HCT116 (cell line): ENCODE measurements around the gene TENM3. TPM values are rescaled to one million over a fixed set of nuclear protein-coding genes. Genes with fewer than 3 reads are reported as not detected.

Experiments
- ATAC-seq: fragments of 200-7000 bp; cut with Tn5 transposase; 2 replicates; pipeline ENCODE4 v1.9.1; 2020; ENCODE audit warnings: mild to moderate bottlenecking, moderate library complexity
- BruUV-seq: library from RNA; stranded (reverse); fragments of 400-500 nt; replicated peaks from 2 replicates; lab custom pipeline; 2021; lab: Mats Ljungman, UMichigan
- CTCF ChIA-PET: fragments of 300-600 bp; sonication (Branson Sonifier 250); formaldehyde crosslinking; loops from one replicate; lab custom pipeline; 2021; ENCODE audit warnings: antibody characterized with exemption; lab: Charles Lee
- POLR2A ChIA-PET: fragments of 300-600, 350-600 bp; sonication (Branson Sonifier 250); formaldehyde crosslinking; loops from one replicate; lab custom pipeline; 2021; ENCODE audit warnings: antibody characterized with exemption; lab: Charles Lee
- RAD21 ChIA-PET, 2 experiments: fragments of 300-600 bp; sonication (Branson Sonifier 250); formaldehyde crosslinking; loops; one replicate each; lab custom pipeline; 2023; ENCODE audit warnings: low total read pairs in 2 of 2; ENCODE audit not compliant: uncharacterized antibody in 2 of 2, unreplicated experiment in 2 of 2, low non-redundant PET in 1 of 2; lab: Charles Lee
- DNase-seq: peaks from one replicate; pipeline ENCODE4 v3.0.0-alpha.2; 2010; ENCODE audit warnings: low read depth, low spot score
- H2AFZ ChIP-seq: fragments of 200-600 bp; shearing (Covaris generic), sonication (generic); 2 replicates; pipeline ENCODE4 v1.6.1; 2017; ENCODE audit warnings: low read depth, mixed run types, mixed read lengths, antibody characterized with exemption, low read length; ENCODE audit not compliant: poor library complexity, severe bottlenecking
- H3K27ac ChIP-seq: 2 replicates; pipeline ENCODE4 v1.5.1; 2012; ENCODE audit warnings: low read depth, low read length
- H3K27me3 ChIP-seq: fragments of 200-600 bp; sonication (generic); 2 replicates; pipeline ENCODE4 v1.6.1; 2016; ENCODE audit warnings: mixed run types, low read length, mixed read lengths; ENCODE audit not compliant: insufficient read depth
- H3K36me3 ChIP-seq, 2 experiments: fragments of 200-500 bp in 1 of 2; fragments of 200-600 bp in 1 of 2; sonication (Bioruptor generic) in 1 of 2; sonication (generic) in 1 of 2; 2 replicates each; pipeline versions ENCODE4 v1.5.1 to v1.6.1; 2014 to 2016; ENCODE audit warnings: low read length in 2 of 2, inconsistent platforms in 1 of 2, mixed read lengths in 1 of 2, mixed run types in 1 of 2; ENCODE audit not compliant: insufficient read depth in 2 of 2, control insufficient read depth in 1 of 2
- H3K4me1 ChIP-seq, 2 experiments: fragments of 200-600 bp in 1 of 2; sonication (generic) in 1 of 2; 2 replicates each; pipeline versions ENCODE4 v1.5.1 to v1.6.1; 2012 to 2017; ENCODE audit warnings: low read length in 2 of 2, inconsistent platforms in 1 of 2, mild to moderate bottlenecking in 1 of 2, mixed read lengths in 1 of 2, mixed run types in 1 of 2, moderate library complexity in 1 of 2; ENCODE audit not compliant: insufficient read depth in 2 of 2, control insufficient read depth in 1 of 2
- H3K4me2 ChIP-seq: fragments of 200-600 bp; sonication (generic); 2 replicates; pipeline ENCODE4 v1.6.1; 2017; ENCODE audit warnings: mixed run types, low read length, mixed read lengths
- H3K4me3 ChIP-seq, 2 experiments: fragments of 200-600 bp in 1 of 2; sonication (generic) in 1 of 2; replicated peaks in 1 of 2; 2 replicates each; pipeline ENCODE4 v1.5.1; 2011 to 2016; ENCODE audit warnings: low read length in 2 of 2, control low read depth in 1 of 2, low read depth in 1 of 2, mild to moderate bottlenecking in 1 of 2, mixed read lengths in 1 of 2, mixed run types in 1 of 2
- H3K79me2 ChIP-seq: fragments of 200-600 bp; sonication (generic); 2 replicates; pipeline ENCODE4 v1.6.1; 2017; ENCODE audit warnings: mild to moderate bottlenecking, mixed run types, low read length, moderate library complexity, mixed read lengths; ENCODE audit not compliant: insufficient read depth
- H3K9ac ChIP-seq: fragments of 200-600 bp; sonication (generic); 2 replicates; pipeline ENCODE4 v1.6.1; 2016; ENCODE audit warnings: low read length, mixed read lengths
- H3K9me2 ChIP-seq: fragments of 200-600 bp; sonication (generic), shearing (Covaris generic); 2 replicates; pipeline ENCODE4 v1.6.1; 2017; ENCODE audit warnings: mixed run types, mild to moderate bottlenecking, moderate library complexity; ENCODE audit not compliant: insufficient read depth
- H3K9me3 ChIP-seq, 2 experiments: fragments of 200-500 bp in 1 of 2; fragments of 200-600 bp in 1 of 2; sonication (Bioruptor generic) in 1 of 2; sonication (generic) in 1 of 2; 2 replicates each; pipeline ENCODE4 v1.6.1; 2014 to 2017; ENCODE audit warnings: low read length in 2 of 2, mixed read lengths in 2 of 2, inconsistent platforms in 1 of 2, low read depth in 1 of 2, mild to moderate bottlenecking in 1 of 2, mixed run types in 1 of 2, moderate library complexity in 1 of 2; ENCODE audit not compliant: control insufficient read depth in 1 of 2, insufficient read depth in 1 of 2
- H4K20me1 ChIP-seq: fragments of 200-600 bp; sonication (generic), shearing (Covaris generic); 2 replicates; pipeline ENCODE4 v1.6.1; 2017; ENCODE audit warnings: mixed run types, mild to moderate bottlenecking, moderate library complexity; ENCODE audit not compliant: insufficient read depth
- CBX3 ChIP-seq: IDR thresholded peaks from 2 replicates; pipeline ENCODE4 v1.6.1; 2012; ENCODE audit warnings: low read depth
- CEBPB ChIP-seq: IDR thresholded peaks from 2 replicates; pipeline ENCODE4 v1.6.1; 2012; ENCODE audit warnings: low read depth
- ELF1 ChIP-seq: IDR thresholded peaks from 2 replicates; pipeline ENCODE4 v1.6.1; 2012; ENCODE audit warnings: low read depth, borderline replicate concordance
- EZH2 ChIP-seq: fragments of 200-600 bp; sonication (generic); IDR thresholded peaks from 2 replicates; pipeline ENCODE4 v1.6.1; 2017; ENCODE audit warnings: antibody characterized with exemption, mixed run types
- JUND ChIP-seq: IDR thresholded peaks from 2 replicates; pipeline ENCODE4 v1.6.1; 2012
- MAX ChIP-seq: IDR thresholded peaks from 2 replicates; pipeline ENCODE4 v1.6.1; 2012
- POLR2A ChIP-seq: IDR thresholded peaks from 2 replicates; pipeline ENCODE4 v1.7.0; 2011; ENCODE audit warnings: borderline replicate concordance; ENCODE audit not compliant: insufficient read depth, insufficient read length; ENCODE audit errors: extremely low read depth
- RAD21 ChIP-seq: IDR thresholded peaks from 2 replicates; pipeline ENCODE4 v1.6.1; 2012; ENCODE audit warnings: low read depth, mild to moderate bottlenecking
- SP1 ChIP-seq: IDR thresholded peaks from 2 replicates; pipeline ENCODE4 v1.6.1; 2012; ENCODE audit warnings: low read depth
- YY1 ChIP-seq: IDR thresholded peaks from 2 replicates; pipeline ENCODE4 v1.6.1; 2011; ENCODE audit warnings: low read length, low read depth, moderate library complexity, mild to moderate bottlenecking; ENCODE audit not compliant: insufficient replicate concordance; ENCODE audit errors: extremely low read depth
- ZFX ChIP-seq: fragments of 450-650 bp; IDR thresholded peaks from 2 replicates; pipeline ENCODE4 v1.6.1; 2017
- ZNF274 ChIP-seq: fragments of 200-500 bp; sonication (Bioruptor generic); IDR thresholded peaks from 2 replicates; pipeline ENCODE4 v1.6.1; 2014; ENCODE audit warnings: mild to moderate bottlenecking, low read depth, low read length, inconsistent platforms
- intact Hi-C: fragments of 100-400 bp; cut with micrococcal nuclease; formaldehyde crosslinking; loops from 2 replicates; pipeline ENCODE4 v1.10.0; 2022
- total RNA-seq: library from RNA; stranded (reverse); gene quantifications from one replicate; pipeline ENCODE4 v1.2.1, GENCODE V29; 2021; ENCODE audit not compliant: unreplicated experiment
- TF ChIP-seq, protein P1 (sequence below): IDR thresholded peaks from 2 replicates; pipeline ENCODE4 v1.6.1; 2012; ENCODE audit warnings: low read depth

TENM3 gene
- total RNA-seq, 1 experiment from 2014 or later, result 0.54 TPM

DNA sequence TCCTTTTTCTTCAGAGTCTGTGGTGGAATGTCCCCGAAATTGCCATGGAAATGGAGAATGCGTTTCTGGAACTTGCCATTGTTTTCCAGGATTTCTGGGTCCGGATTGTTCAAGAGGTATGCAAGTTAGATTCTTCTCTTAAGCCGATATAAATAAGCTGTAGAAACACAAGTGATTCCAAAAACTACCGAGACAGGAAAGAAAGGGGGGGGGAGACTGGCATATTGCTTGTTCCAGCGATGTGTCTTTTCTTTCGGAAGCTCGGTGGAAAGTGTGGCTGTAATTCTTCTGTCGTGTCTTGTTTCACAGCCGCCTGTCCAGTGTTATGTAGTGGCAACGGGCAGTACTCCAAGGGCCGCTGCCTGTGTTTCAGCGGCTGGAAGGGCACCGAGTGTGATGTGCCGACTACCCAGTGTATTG, 437.0 kb downstream of the TENM3 start:
- no peaks in the 10 kb centered on the region for H3K4me1 ChIP-seq
- ATAC-seq, result no peak
- no peak for DNase-seq
- intact Hi-C loops, result no loop called here
- H3K9me2 ChIP-seq, result no peaks in the 10 kb centered on the region
- CTCF ChIA-PET, result no interaction called here
- RAD21 ChIA-PET, result no interaction called here
- POLR2A ChIA-PET, result no interaction called here
- no peak overlapping the region for H3K4me3 ChIP-seq
- no peak overlapping the region for H2AFZ ChIP-seq
- no peaks in the 10 kb centered on the region for H4K20me1 ChIP-seq
- no TSS peak for BruUV-seq
- no peak overlapping the region for H3K4me2 ChIP-seq
- TF ChIP-seq ZFX (no peak), EZH2 (no peak), RAD21 (no peak), ZNF274 (no peak), JUND (no peak), CBX3 (no peak), SP1 (no peak), YY1 (no peak), ELF1 (no peak), POLR2A (no peak), CEBPB (no peak), MAX (no peak)
- TF ChIP-seq, protein P1, sequence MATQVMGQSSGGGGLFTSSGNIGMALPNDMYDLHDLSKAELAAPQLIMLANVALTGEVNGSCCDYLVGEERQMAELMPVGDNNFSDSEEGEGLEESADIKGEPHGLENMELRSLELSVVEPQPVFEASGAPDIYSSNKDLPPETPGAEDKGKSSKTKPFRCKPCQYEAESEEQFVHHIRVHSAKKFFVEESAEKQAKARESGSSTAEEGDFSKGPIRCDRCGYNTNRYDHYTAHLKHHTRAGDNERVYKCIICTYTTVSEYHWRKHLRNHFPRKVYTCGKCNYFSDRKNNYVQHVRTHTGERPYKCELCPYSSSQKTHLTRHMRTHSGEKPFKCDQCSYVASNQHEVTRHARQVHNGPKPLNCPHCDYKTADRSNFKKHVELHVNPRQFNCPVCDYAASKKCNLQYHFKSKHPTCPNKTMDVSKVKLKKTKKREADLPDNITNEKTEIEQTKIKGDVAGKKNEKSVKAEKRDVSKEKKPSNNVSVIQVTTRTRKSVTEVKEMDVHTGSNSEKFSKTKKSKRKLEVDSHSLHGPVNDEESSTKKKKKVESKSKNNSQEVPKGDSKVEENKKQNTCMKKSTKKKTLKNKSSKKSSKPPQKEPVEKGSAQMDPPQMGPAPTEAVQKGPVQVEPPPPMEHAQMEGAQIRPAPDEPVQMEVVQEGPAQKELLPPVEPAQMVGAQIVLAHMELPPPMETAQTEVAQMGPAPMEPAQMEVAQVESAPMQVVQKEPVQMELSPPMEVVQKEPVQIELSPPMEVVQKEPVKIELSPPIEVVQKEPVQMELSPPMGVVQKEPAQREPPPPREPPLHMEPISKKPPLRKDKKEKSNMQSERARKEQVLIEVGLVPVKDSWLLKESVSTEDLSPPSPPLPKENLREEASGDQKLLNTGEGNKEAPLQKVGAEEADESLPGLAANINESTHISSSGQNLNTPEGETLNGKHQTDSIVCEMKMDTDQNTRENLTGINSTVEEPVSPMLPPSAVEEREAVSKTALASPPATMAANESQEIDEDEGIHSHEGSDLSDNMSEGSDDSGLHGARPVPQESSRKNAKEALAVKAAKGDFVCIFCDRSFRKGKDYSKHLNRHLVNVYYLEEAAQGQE, result no peak
- H3K27ac ChIP-seq, result no peak overlapping the region
- peaks cover 61% of the 10 kb centered on the region for H3K27me3 ChIP-seq
- no peak overlapping the region for H3K9ac ChIP-seq
- no peaks in the 10 kb centered on the region for H3K9me3 ChIP-seq
- no peaks in the 10 kb centered on the region for H3K79me2 ChIP-seq
- H3K36me3 ChIP-seq, result no peaks in the 10 kb centered on the region
